A549 (cell line): Measurements from ENCODE around the gene PAIP1.

Source experiments
- CTCF ChIP-seq: fragments of >200 bp; sonication (Bioruptor Twin); formaldehyde crosslinking; IDR thresholded peaks from 3 replicates; pipeline ENCODE4 v1.5.1; 2016
- E2F6 ChIP-seq: IDR thresholded peaks from 2 replicates; pipeline ENCODE4 v1.6.1; 2012; ENCODE audit warnings: low read depth, borderline replicate concordance
- EP300 ChIP-seq, 2 experiments: fragments of >200 bp; sonication (Bioruptor Twin); formaldehyde crosslinking; IDR thresholded peaks; 2 replicates in 1 of 2; 3 replicates in 1 of 2; pipeline ENCODE4 v1.6.1; 2016 to 2017
- HMGXB4 ChIP-seq: fragments of 250-450 bp; sonication (Bioruptor Pico); IDR thresholded peaks from 2 replicates; pipeline ENCODE4 v1.5.0; 2021; ENCODE audit warnings: mild to moderate bottlenecking, moderate library complexity, borderline replicate concordance
- HOXA7 ChIP-seq: fragments of 250-450 bp; sonication (Bioruptor Pico); IDR thresholded peaks from 2 replicates; pipeline ENCODE4 v1.5.0; 2020; ENCODE audit warnings: mild to moderate bottlenecking, moderate library complexity
- KDM5A ChIP-seq: fragments of 200-600 bp; sonication (generic); IDR thresholded peaks from 2 replicates; pipeline ENCODE4 v1.6.1; 2016; ENCODE audit warnings: antibody characterized with exemption, mild to moderate bottlenecking
- MAZ ChIP-seq: fragments of 150-350 bp; IDR thresholded peaks from 2 replicates; pipeline ENCODE4 v1.6.1; 2014; ENCODE audit warnings: antibody characterized with exemption, low read depth, low read length, borderline replicate concordance
- POLR2A ChIP-seq: IDR thresholded peaks from 2 replicates; pipeline ENCODE4 v1.6.1; 2012; ENCODE audit warnings: mild to moderate bottlenecking, low read length
- POLR2AphosphoS2 ChIP-seq: conservative IDR thresholded peaks from 2 replicates; pipeline ENCODE4 v1.6.1; 2012; ENCODE audit warnings: low read length, improper control_type of control experiment, inconsistent platforms
- RCOR1 ChIP-seq: fragments of 150-350 bp; IDR thresholded peaks from 2 replicates; pipeline ENCODE4 v1.6.1; 2014; ENCODE audit warnings: antibody characterized with exemption, low read length, low read depth
- TP53 ChIP-seq: fragments of 250-450 bp; sonication (Bioruptor Pico); IDR thresholded peaks from 2 replicates; pipeline ENCODE4 v1.5.0; 2021; ENCODE audit warnings: mild to moderate bottlenecking, moderate library complexity
- ZFP36 ChIP-seq: fragments of 450-650 bp; IDR thresholded peaks from 2 replicates; pipeline ENCODE4 v1.6.1; 2014; ENCODE audit warnings: borderline replicate concordance; ENCODE audit not compliant: partially characterized antibody
- TF ChIP-seq, protein P1 (sequence below): IDR thresholded peaks from 2 replicates; pipeline ENCODE4 v1.6.1; 2012

GRCh38 chr5:43483298-43484105 is 73.4 kb downstream of the PAIP1 start, which contains the start of gene TMEM267:
- TF ChIP-seq POLR2A (peak; percentile 83), CTCF (no peak), HMGXB4 (CRISPR knock-in tag) (no peak), MAZ (no peak), RCOR1 (no peak), TP53 (CRISPR knock-in tag) (no peak), HOXA7 (CRISPR knock-in tag) (no peak), KDM5A (no peak), ZFP36 (no peak), POLR2AphosphoS2 (no peak), E2F6 (peak; percentile 30; the same call in 1 of the 2 replicates), EP300 (IDR thresholded peaks at IDR 0.05) (peak in 1 of 2 experiments; percentile 16; a peak in 1 of 5 replicates)
- TF ChIP-seq, protein P1, sequence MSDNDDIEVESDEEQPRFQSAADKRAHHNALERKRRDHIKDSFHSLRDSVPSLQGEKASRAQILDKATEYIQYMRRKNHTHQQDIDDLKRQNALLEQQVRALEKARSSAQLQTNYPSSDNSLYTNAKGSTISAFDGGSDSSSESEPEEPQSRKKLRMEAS = peak; percentile 81; the same call in 1 of the 2 replicates
